Measurements from ENCODE around the gene SLFN12L.

GRCh38 chr17:35499548-35499947, 37.9 kb downstream of the SLFN12L start:
- TF ChIP-seq ARNTL (CRISPR knock-in tag; IDR thresholded peaks at IDR 0.05; ENCODE audit: borderline replicate concordance, low read depth) (no peak), RARB (CRISPR knock-in tag; IDR thresholded peaks at IDR 0.05) (no peak), ESRRG (CRISPR knock-in tag; IDR thresholded peaks at IDR 0.05) (no peak), ZC3H10 (CRISPR knock-in tag; IDR thresholded peaks at IDR 0.05) (no peak), TOX (CRISPR knock-in tag; IDR thresholded peaks at IDR 0.05; ENCODE audit: borderline replicate concordance) (no peak), ZFP30 (CRISPR knock-in tag; IDR thresholded peaks at IDR 0.05) (no peak)
